HAP-1 (cell line): ENCODE results near the gene RAB33A.

Source experiments
- DNase-seq, 2 experiments: peaks; one replicate each; pipeline ENCODE4 v3.0.0-alpha.2; 2016 to 2020; ENCODE audit warnings: low spot score in 2 of 2
- H3K27me3 ChIP-seq: fragments of 250-450 bp; sonication (Bioruptor Pico); 2 replicates; pipeline ENCODE4 v1.5.1; 2020; ENCODE audit warnings: low read depth, mild to moderate bottlenecking, moderate library complexity
- H3K36me3 ChIP-seq: fragments of 250-450 bp; sonication (Bioruptor Pico); replicated peaks from 2 replicates; pipeline ENCODE4 v1.5.1; 2020; ENCODE audit warnings: mild to moderate bottlenecking
- H3K4me1 ChIP-seq: fragments of 250-450 bp; sonication (Bioruptor Pico); 2 replicates; pipeline ENCODE4 v1.5.1; 2020; ENCODE audit warnings: mild to moderate bottlenecking
- H3K4me3 ChIP-seq: fragments of 250-450 bp; sonication (Bioruptor Pico); 2 replicates; pipeline ENCODE4 v1.5.1; 2020; ENCODE audit warnings: mild to moderate bottlenecking, moderate library complexity
- H3K9me3 ChIP-seq: fragments of 250-450 bp; sonication (Bioruptor Pico); 2 replicates; pipeline ENCODE4 v1.5.1; 2020; ENCODE audit warnings: mild to moderate bottlenecking, moderate library complexity
- in situ Hi-C: fragments of 300-500 bp; cut with MboI; formaldehyde crosslinking; loops from 3 replicates; pipeline ENCODE4 v1.14.3; 2020; ENCODE audit warnings: low sequenced_read_pairs, inconsistent platforms, mixed read lengths

The RAB33A gene

GRCh38 chrX:130171446-130172126 lies at the start of gene RAB33A:
Gene RAB33A (plus strand): TSS chrX:130171962. CDS start chrX:130172063, 101 bp downstream.
- in situ Hi-C loops: no loop called here
- Histone ChIP-seq H3K36me3 (no peaks in the 10 kb centered on the region), H3K9me3 (no peaks in the 10 kb centered on the region), H3K27me3 (no peaks in the 10 kb centered on the region), H3K4me3 (peak within 1 kb of the TSS; percentile 42), H3K4me1 (peaks cover 23% of the 10 kb centered on the region)
- DNase-seq: peak; percentile 4 to 71

DNA sequence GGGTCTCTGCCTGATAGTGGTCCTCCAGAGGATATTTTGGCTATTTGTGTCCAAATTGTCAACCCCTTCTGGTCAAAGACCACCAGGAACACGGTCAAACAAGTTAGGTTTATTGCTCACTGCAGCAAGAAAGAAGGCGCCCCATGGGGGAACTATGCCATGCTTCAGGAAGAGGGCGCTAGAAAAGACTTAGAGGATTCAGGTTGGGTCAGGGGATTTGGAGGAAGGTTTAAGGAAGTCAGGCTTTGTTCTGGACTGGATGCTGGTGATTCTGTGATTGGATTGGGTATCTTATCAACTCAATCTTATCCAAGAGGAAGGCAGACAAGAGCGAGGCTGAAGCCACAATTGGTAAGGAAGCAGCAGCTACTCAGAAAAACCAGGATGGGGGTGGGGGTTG lies 47.2 kb upstream of the RAB33A start:
- Histone ChIP-seq H3K4me3 (no peak overlapping the region), H3K4me1 (peaks cover 7% of the 10 kb centered on the region), H3K27me3 (no peaks in the 10 kb centered on the region), H3K9me3 (no peaks in the 10 kb centered on the region), H3K36me3 (peaks cover 44% of the 10 kb centered on the region)
- in situ Hi-C loops: loop anchor here (25.0 kb wide), 1 partner anchor 788 kb away; the partner anchor contains the start of gene ENOX2
- no peak for DNase-seq

- Histone ChIP-seq H3K27me3 (no peaks in the 10 kb centered on the region), H3K9me3 (no peaks in the 10 kb centered on the region), H3K36me3 (peaks cover 51% of the 10 kb centered on the region), H3K4me3 (no peak overlapping the region), H3K4me1 (peaks cover 5% of the 10 kb centered on the region)
- in situ Hi-C loops: no loop called here
- no peak for DNase-seq
These were observed 46.5 kb upstream of the RAB33A start for GRCh38 chrX:130125091-130125874.

- Histone ChIP-seq H3K4me1 (no peaks in the 10 kb centered on the region), H3K27me3 (no peaks in the 10 kb centered on the region), H3K36me3 (peaks cover 78% of the 10 kb centered on the region), H3K9me3 (no peaks in the 10 kb centered on the region), H3K4me3 (no peak overlapping the region)
- in situ Hi-C loops: no loop called here
- no peak for DNase-seq
These were observed 40.8 kb upstream of the RAB33A start for GRCh38 chrX:130130990-130131389.

GRCh38 chrX:130136496-130136895 lies 35.3 kb upstream of the RAB33A start:
- Histone ChIP-seq H3K4me3 (no peak overlapping the region), H3K4me1 (no peaks in the 10 kb centered on the region), H3K27me3 (no peaks in the 10 kb centered on the region), H3K9me3 (no peaks in the 10 kb centered on the region), H3K36me3 (peaks cover 72% of the 10 kb centered on the region)
- DNase-seq: no peak
- in situ Hi-C loops: no loop called here

DNA sequence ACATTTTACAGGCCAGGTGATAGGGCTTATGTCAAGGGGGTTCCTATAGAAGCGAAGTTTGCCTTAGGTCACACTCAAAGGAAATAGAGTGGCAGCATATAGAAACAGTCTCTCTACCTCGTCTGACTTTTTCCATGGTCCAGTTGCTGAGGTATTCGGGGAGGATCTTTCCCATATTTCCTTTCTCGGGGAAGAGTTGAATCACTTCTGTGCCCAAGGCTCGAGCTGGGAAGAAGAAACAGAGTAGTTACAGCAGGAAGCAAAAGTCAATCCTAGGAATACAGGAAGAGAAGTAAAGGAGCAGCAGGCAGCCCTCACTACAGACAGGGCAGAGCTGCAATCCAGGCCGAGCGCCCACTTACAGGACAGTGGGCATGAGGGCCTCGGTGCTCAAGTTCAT lies 34.8 kb upstream of the RAB33A start:
- no peaks in the 10 kb centered on the region for H3K27me3 ChIP-seq
- H3K36me3 ChIP-seq: peaks cover 73% of the 10 kb centered on the region
- DNase-seq: no peak
- H3K4me1 ChIP-seq: no peaks in the 10 kb centered on the region
- in situ Hi-C loops: no loop called here
- H3K9me3 ChIP-seq: no peaks in the 10 kb centered on the region
- H3K4me3 ChIP-seq: no peak overlapping the region

GRCh38 chrX:130139474-130140201 lies 32.1 kb upstream of the RAB33A start:
- no peak for DNase-seq
- H3K36me3 ChIP-seq: peaks cover 70% of the 10 kb centered on the region
- in situ Hi-C loops: no loop called here

DNA sequence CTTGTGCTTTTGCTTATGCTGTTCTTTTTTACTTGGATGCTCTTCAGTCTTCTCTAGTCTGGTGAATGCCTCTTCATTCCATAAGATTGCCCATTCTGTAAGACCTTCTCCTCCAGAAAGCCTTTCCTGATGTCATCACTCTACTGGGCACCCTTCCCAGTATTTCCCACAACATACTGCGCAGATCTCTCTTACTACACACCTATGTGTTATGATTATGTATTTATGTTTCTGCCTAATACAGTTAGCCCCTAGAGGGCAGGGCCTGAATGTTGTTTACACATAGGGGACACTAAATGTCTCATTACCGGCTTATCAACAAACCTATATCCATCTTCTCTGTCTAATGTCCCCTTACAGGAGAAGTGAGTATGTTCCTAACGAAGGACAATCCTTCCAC lies 27.3 kb upstream of the RAB33A start:
- Histone ChIP-seq H3K36me3 (peaks cover 76% of the 10 kb centered on the region), H3K9me3 (no peaks in the 10 kb centered on the region), H3K4me1 (no peaks in the 10 kb centered on the region), H3K27me3 (no peaks in the 10 kb centered on the region), H3K4me3 (no peak overlapping the region)
- in situ Hi-C loops: no loop called here
- no peak for DNase-seq

More at GRCh38 chrX:130139474-130140201, 32.1 kb upstream of the RAB33A start:
- no peaks in the 10 kb centered on the region for H3K4me1 ChIP-seq
- H3K27me3 ChIP-seq: no peaks in the 10 kb centered on the region
- no peak overlapping the region for H3K4me3 ChIP-seq
- no peaks in the 10 kb centered on the region for H3K9me3 ChIP-seq

DNA sequence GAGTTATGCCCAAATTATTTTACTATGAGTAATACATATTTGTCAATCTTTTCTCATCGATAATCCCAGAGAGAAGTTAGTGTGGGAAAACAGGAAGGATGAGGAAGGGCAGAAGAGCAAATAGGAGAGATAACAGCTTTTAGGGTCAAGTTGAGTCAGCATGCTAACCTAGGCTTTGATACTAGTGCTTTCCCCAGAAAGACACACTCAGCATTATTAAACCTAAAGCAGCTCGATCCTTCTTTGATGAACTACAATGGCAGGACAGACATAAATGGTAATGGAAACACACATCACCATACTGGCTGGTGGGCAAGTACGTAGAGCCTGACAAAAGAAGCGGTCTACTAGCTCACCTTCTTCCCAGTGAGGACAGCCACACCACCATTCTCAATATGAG lies 26.6 kb upstream of the RAB33A start:
- in situ Hi-C loops: no loop called here

GRCh38 chrX:130147631-130148030 lies 24.1 kb upstream of the RAB33A start:
- in situ Hi-C loops: no loop called here
- H3K27me3 ChIP-seq: no peaks in the 10 kb centered on the region
- no peaks in the 10 kb centered on the region for H3K4me1 ChIP-seq
- no peaks in the 10 kb centered on the region for H3K9me3 ChIP-seq
- H3K36me3 ChIP-seq: peaks cover 56% of the 10 kb centered on the region
- no peak for DNase-seq
- no peak overlapping the region for H3K4me3 ChIP-seq

More for the DNA sequence above, 26.6 kb upstream of the RAB33A start:
- no peak overlapping the region for H3K4me3 ChIP-seq
- H3K36me3 ChIP-seq: peaks cover 72% of the 10 kb centered on the region
- no peaks in the 10 kb centered on the region for H3K9me3 ChIP-seq
- DNase-seq: no peak
- H3K4me1 ChIP-seq: no peaks in the 10 kb centered on the region
- no peaks in the 10 kb centered on the region for H3K27me3 ChIP-seq

DNA sequence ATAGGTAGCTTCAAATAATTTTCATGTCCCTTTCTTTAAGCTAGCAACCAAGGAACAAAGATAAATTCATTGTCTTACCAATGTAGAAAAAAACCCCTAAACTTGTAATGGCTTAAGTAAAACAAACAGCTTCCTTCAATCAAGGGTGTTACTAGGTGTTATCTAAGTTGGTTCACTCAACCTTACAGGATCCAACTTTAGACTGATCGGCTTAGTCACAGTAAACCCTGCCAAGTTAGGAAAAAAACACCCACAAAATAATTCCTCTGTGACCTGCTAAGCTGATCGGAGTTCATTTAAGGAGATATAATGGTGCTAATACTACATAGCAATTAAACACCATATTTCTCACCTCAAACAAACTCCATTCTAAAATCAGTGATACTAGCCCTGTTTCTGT lies 16.2 kb upstream of the RAB33A start:
- DNase-seq: no peak
- H3K4me1 ChIP-seq: no peaks in the 10 kb centered on the region
- H3K36me3 ChIP-seq: peaks cover 26% of the 10 kb centered on the region
- in situ Hi-C loops: no loop called here
- H3K9me3 ChIP-seq: no peaks in the 10 kb centered on the region
- no peaks in the 10 kb centered on the region for H3K27me3 ChIP-seq
- H3K4me3 ChIP-seq: no peak overlapping the region

GRCh38 chrX:130158311-130158710 lies 13.5 kb upstream of the RAB33A start:
- peaks cover 1% of the 10 kb centered on the region for H3K4me1 ChIP-seq
- in situ Hi-C loops: no loop called here
- H3K27me3 ChIP-seq: no peaks in the 10 kb centered on the region
- DNase-seq: no peak
- peaks cover 26% of the 10 kb centered on the region for H3K36me3 ChIP-seq
- no peak overlapping the region for H3K4me3 ChIP-seq
- no peaks in the 10 kb centered on the region for H3K9me3 ChIP-seq

- H3K4me3 ChIP-seq: no peak overlapping the region
- DNase-seq: no peak
- peaks cover 24% of the 10 kb centered on the region for H3K36me3 ChIP-seq
- peaks cover 13% of the 10 kb centered on the region for H3K4me1 ChIP-seq
- in situ Hi-C loops: no loop called here
- H3K27me3 ChIP-seq: no peaks in the 10 kb centered on the region
- H3K9me3 ChIP-seq: no peaks in the 10 kb centered on the region
These were observed 12.0 kb upstream of the RAB33A start for GRCh38 chrX:130159776-130160175.
